ENCODE data around the gene HECA.
"Not testable (repeated sequence)": the region's sequence is repeated elsewhere in the genome, so short reads cannot be mapped to it uniquely, and the experiment has no call there.

The HECA gene

GRCh38 chr6:139135578-139136545, 982 bp downstream of the HECA start:
- peak; percentile 81 for DNase-seq

- no peak for DNase-seq
Measured at GRCh38 chr6:139137706-139138105, 2.8 kb downstream of the HECA start.

DNA sequence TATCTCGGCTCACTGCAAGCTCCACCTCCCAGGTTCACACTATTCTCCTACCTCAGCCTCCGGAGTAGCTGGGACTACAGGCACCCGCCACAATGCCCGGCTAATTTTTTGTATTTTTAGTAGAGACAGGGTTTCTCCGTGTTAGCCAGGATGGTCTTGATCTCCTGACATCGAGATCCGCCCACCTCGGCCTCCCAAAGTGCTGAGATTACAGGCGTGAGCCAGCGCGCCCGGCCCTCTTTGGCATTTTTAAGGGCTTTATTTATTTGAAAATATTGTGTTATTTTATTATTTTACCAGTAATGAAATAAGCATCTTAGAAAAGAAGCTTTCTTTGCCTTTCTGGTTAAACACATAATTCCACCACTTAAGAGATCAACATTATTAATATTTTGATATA, 6.0 kb downstream of the HECA start:
- not testable (repeated sequence) for DNase-seq

DNA sequence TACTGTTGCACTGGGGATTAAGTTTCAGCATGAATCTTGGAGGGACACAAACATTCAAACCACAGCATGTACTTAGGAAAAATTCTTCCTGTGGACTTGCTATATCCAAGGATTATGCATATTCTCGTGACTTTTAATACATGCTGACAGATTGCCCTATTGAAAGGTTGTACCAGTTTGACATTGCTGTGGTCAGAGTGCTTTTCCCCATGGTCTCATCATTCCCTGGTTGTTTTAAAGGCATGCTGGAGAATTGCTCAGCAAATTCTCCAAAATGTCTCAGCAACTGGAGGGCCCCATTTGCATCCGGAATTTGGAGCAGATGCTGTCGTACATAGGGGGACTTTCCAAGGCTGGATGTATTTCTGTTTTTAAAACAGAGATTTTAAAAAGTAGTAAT, 7.4 kb downstream of the HECA start:
- no peak for DNase-seq

DNA sequence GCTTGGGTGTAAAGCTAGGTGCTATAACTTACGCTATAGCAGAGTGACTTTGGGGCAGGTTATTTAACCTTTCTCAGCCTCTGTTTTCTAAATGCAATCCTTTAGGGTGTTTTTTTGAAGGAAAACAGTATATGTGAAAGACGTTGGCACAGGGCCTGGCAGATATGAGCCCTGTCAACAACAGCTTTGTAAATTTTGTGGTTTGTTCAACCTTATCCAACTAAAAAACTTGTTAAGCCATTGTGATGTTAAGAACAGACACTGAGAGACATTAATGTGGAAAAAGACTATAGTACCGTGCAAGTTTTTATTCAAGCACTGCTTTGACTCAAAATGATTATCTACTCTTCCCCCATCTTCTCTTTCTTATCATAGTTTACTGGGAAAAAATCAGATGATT, 8.2 kb downstream of the HECA start:
- no peak for DNase-seq

GRCh38 chr6:139144490-139145085, 9.7 kb downstream of the HECA start:
- DNase-seq: no peak

DNA sequence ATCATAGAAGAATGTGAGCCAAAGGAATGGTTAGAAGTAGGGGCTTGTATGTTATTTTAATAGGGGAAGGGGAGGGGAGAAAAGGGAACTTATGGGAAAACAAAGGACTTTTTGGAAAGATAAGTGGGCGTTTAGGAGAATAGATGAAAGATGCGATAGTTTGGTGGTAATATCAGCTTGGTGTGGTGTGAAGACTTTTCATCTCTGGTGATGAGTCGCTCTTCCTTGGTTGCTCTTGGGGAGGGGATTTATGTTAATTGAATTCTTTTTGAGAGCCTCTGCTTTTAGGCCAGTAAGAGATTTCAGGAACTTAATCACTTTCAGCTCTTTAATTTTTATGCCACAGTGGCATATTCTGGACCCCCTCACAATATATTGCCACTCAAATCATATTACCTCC, 10.8 kb downstream of the HECA start:
- DNase-seq: no peak

DNA sequence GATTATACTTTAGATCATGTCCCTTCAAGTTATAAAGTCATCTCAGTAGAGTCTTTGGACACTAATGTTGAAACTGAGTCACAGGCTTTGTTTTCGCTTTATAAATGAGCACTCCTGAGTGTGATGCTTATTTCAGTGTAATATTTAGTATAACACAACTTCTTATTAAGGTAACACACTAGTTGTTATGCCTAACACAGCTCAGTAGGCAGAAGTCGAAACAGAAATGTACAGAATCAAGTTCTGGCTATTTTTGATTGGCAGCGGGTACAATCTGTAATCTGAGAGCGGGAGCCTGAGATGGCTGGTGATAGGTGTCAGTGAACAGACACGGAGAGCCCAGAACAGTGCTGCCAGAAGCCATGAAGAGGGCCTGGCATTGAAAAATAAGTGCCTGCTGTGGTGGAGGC, 11.4 kb downstream of the HECA start:
- DNase-seq: no peak

GRCh38 chr6:139147628-139148027, 12.7 kb downstream of the HECA start:
- no peak for DNase-seq

DNA sequence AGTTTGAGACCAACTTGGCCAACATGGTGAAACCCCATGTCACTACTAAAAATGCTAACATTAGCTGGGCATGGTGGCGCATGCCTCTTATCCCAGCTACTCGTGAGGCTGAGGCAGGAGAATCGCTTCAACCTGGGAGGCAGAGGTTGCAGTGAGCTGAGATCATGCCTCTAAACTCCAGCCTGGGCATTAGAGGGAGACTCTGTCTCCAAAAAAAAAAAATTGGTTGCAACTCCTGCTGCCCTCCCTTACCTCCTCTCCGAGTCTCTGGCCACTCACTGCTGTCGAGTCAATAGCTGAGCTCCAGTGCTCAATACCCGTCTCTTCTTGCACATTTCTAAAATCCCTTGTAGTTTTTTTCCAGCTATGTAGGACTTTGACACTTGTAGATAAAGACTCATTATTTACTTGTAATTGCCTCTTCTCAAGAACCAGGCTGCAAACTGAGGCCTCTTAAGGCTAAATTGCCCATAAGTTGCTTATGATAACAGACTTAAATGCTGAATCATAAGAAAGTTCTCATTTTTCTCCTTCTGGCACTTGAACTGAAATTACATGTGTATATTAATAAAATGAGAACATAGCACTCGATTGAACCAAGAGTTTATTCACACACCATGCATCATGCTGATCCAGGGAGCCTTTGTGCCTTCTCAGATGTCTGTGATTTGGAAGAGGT, 13.8 kb downstream of the HECA start:
- no peak for DNase-seq

- DNase-seq: no peak
Measured at GRCh38 chr6:139149383-139149782, 14.5 kb downstream of the HECA start.

- DNase-seq: no peak
Measured at GRCh38 chr6:139150920-139151319, 16.0 kb downstream of the HECA start.

GRCh38 chr6:139151425-139152087, 16.7 kb downstream of the HECA start:
- no peak for DNase-seq

- DNase-seq: no peak
Measured at GRCh38 chr6:139152088-139152891, 17.4 kb downstream of the HECA start.

DNA sequence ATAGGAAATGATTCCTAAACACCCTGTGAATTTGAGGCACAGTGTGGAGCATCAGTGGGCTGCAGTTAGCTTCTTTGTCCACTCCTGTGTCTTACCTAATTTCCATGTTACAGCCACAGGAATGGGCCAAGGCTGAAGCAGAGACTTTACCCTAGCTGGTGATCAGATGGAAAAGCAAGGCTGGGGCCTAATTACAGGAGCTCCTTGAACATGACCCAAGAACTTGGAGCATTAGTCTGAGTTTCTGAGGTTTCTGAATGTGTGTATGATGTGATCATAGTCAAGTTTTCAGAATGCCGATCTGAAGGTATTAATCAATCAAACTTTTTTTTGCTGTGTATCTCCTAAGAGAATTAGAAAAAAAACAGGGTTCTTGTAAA, 18.0 kb downstream of the HECA start:
- no peak for DNase-seq

- DNase-seq: no peak
Measured at GRCh38 chr6:139153855-139154254, 19.0 kb downstream of the HECA start.

DNA sequence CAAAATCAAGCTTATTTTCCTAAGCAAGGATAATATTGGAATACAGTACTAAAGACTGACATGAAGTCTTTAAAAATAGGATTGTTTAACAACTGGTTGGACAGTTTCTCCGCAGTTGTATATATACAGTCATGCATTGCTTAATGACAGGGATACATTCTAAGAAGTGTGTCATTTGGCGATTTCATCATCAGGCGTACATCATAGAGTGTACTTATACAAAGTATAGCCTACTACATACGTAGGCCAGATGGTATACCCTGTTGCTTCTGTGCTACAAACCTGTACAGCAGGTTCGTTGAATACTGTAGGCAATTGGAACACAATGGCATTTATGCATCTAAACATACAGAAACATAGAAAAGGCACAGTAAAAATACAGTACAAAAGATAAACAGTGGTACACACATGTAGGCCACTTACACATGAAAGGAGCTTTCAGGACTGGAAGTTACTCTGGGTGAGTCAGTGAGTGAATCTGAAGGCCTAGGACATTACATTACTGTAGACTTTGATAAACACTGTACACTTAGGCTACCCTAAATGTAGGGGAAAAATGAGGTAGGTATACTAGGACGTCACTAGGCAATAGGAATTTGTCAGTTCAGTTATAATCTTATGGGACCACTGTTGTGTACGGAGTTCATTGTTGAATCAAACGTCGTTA, 20.1 kb downstream of the HECA start:
- no peak for DNase-seq

DNA sequence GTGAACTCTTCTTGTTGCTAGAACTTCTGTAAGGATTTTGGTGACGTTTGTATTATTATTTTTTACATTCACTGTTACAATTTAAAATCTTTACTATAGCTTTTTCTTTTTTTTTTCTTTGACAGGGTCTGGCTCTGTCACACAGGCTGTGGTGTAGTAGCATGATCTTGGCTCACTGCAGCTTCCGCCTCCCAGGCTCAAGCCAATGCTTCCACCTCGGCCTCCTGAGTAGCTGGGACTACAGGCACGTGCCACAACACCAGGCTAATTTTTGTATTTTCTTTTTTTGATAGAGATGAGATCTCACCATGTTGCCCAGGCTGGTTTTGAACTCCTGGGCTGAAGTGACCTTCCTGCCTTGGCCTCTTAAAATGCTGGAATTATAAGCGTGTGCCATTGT, 21.2 kb downstream of the HECA start:
- no peak for DNase-seq

DNA sequence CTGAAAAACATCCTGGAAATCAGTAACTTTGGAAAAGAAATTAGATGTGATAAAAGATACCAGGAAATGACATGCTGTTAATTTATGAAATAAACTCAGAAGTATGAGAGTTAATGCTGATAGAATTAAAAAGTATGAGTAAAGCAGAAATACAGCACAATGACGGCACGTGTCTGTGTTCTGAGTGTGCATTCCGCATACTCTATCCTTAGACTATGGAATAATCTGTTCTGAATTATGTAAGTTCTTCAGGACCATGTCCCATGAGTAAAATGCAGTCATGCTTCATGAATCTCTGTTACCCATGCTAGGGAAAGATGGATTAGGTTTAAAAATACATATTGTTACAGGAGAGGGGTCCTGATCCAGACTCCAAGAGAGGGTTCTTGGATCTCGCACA, 21.7 kb downstream of the HECA start:
- DNase-seq: no peak

DNA sequence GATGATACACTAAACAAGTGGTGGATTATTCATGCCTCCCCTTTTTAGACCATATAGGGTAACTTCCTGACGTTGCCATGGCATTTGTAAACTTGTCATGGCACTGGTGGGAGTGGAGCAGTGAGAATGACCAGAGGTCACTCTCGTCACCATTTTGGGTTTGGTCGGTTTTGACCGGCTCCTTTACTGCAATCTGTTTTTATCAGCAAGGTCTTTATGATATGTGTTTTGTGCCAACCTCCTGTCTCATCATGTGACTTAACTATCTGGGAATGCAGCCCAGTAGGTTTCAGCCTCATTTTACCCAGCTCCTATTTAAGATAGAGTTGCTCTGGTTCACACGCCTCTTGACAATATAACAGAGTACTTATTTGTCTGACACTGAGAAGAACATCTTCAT, 22.2 kb downstream of the HECA start:
- DNase-seq: not testable (repeated sequence)

- DNase-seq: no peak
Measured at GRCh38 chr6:139159016-139159415, 24.1 kb downstream of the HECA start.

DNA sequence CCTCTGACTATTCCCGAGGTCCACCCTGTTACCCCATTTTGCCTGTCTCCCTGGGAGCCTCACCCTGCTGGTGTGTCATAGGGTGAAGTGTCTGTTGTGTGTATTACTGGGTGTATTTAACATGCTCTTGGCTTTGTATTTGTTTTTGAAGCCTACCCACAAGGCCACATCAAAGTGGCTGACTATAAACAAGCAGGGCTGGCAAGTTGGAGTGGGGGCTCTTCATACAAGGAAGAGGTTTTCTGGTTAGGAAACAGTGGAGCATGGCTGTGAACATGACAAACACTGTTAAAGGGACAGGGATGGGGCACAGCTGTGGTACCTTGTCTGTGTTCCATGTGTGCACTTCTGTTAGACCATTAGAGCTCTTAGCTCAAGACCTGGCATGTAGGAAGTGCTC, 26.3 kb downstream of the HECA start:
- DNase-seq: no peak
